K562 (cell line): ENCODE measurements around the gene LITAF. TPM values are rescaled to one million over a fixed set of nuclear protein-coding genes. Genes with fewer than 3 reads are reported as not detected.

Source experiments
- COPS2 ChIP-seq: fragments of 450-650 bp; conservative IDR thresholded peaks from 2 replicates; pipeline ENCODE4 v1.6.1; 2016; ENCODE audit warnings: mild to moderate bottlenecking, moderate library complexity
- CREM ChIP-seq: IDR thresholded peaks from 2 replicates; pipeline ENCODE4 v1.6.1; 2014; ENCODE audit warnings: antibody characterized with exemption, low read depth
- DPF2 ChIP-seq: fragments of 450-650 bp; IDR thresholded peaks from 2 replicates; pipeline ENCODE4 v1.6.1; 2016
- NEUROD1 ChIP-seq: fragments of 150-350 bp; IDR thresholded peaks from 2 replicates; pipeline ENCODE4 v1.6.1; 2014; ENCODE audit warnings: borderline replicate concordance, low read length, low read depth; ENCODE audit not compliant: partially characterized antibody
- NFE2L1 ChIP-seq: fragments of 450-650 bp; IDR thresholded peaks from 2 replicates; pipeline ENCODE4 v1.6.1; 2016; ENCODE audit warnings: missing genetic modification characterization, low read depth, mild to moderate bottlenecking, missing compliant biosample characterization, moderate library complexity, borderline replicate concordance
- SNIP1 ChIP-seq: fragments of 450-650 bp; IDR thresholded peaks from 2 replicates; pipeline ENCODE4 v1.7.1; 2017; ENCODE audit warnings: low read depth, mild to moderate bottlenecking
- TEAD4 ChIP-seq, 2 experiments: sonication (generic) in 1 of 2; formaldehyde crosslinking in 1 of 2; IDR thresholded peaks; 2 replicates each; pipeline versions ENCODE4 v1.6.1 to v1.8.0; 2012 to 2022; ENCODE audit warnings: borderline replicate concordance in 1 of 2, inconsistent platforms in 1 of 2, low read length in 1 of 2, mild to moderate bottlenecking in 1 of 2, missing genetic modification reagents in 1 of 2
- ZKSCAN8 ChIP-seq: fragments of 200-800 bp; sonication (Bioruptor generic); IDR thresholded peaks from 2 replicates; pipeline ENCODE4 v1.6.1; 2016; ENCODE audit warnings: missing genetic modification characterization, missing compliant biosample characterization
- ZNF224 ChIP-seq: sonication (generic); formaldehyde crosslinking; IDR thresholded peaks from 2 replicates; pipeline ENCODE4 v1.8.0; 2022; ENCODE audit warnings: mild to moderate bottlenecking, missing genetic modification reagents
- ZNF311 ChIP-seq: fragments of 250-450 bp; sonication (Bioruptor Pico); IDR thresholded peaks from 2 replicates; pipeline ENCODE4 v1.4.0; 2020; ENCODE audit warnings: mild to moderate bottlenecking, moderate library complexity
- polyA plus RNA-seq, 8 experiments: library from polyadenylated mRNA; depleted of rRNA in 4 of 8; stranded (reverse) in 5 of 8; unstranded in 3 of 8; fragments of >200 nt; fragmentation: Nextera tagmentation in 2 of 8; fragmentation: Illumina TruSeq in 1 of 8; extraction: Ambion mirVana in 2 of 8; extraction: Trizol in 1 of 8; gene quantifications; 2 replicates each; pipeline versions ENCODE4 v1.2.1 to v1.2.3, GENCODE V29; 2011 to 2014; ENCODE audit warnings: inconsistent platforms in 1 of 8, missing spikeins in 1 of 8
- total RNA-seq, 7 experiments: library from RNA; depleted of rRNA in 6 of 7; stranded (reverse); fragments of >200 nt in 6 of 7; fragmentation: Illumina TruSeq in 2 of 7; extraction: Trizol in 2 of 7; gene quantifications; 2 replicates each; pipeline versions ENCODE4 v1.2.1 to v1.2.3, GENCODE V29; 2011 to 2021; ENCODE audit warnings: low replicate concordance in 1 of 7
- TF ChIP-seq, protein P1 (sequence below): sonication (generic); formaldehyde crosslinking; IDR thresholded peaks from 2 replicates; pipeline ENCODE4 v1.8.1; 2023; ENCODE audit warnings: mild to moderate bottlenecking, missing genetic modification reagents
- TF ChIP-seq, protein P2 (sequence below): fragments of 450-650 bp; conservative IDR thresholded peaks from 2 replicates; pipeline ENCODE4 v1.6.1; 2016; ENCODE audit warnings: missing genetic modification characterization, low read depth, mild to moderate bottlenecking, missing compliant biosample characterization, moderate library complexity
- TF ChIP-seq, protein P3 (sequence below): fragments of 450-650 bp; IDR thresholded peaks from 2 replicates; pipeline ENCODE4 v1.6.1; 2014; ENCODE audit warnings: low read depth, mild to moderate bottlenecking, moderate library complexity, borderline replicate concordance
- TF ChIP-seq, protein P4 (sequence below): fragments of 250-450 bp; sonication (Bioruptor Pico); IDR thresholded peaks from 2 replicates; pipeline ENCODE4 v1.8.0; 2021; ENCODE audit warnings: moderate library complexity, mild to moderate bottlenecking, inconsistent platforms
- TF ChIP-seq, protein P5 (sequence below): fragments of 450-650 bp; IDR thresholded peaks from 2 replicates; pipeline ENCODE4 v1.6.1; 2016
- TF ChIP-seq, protein P6 (sequence below): sonication (generic); formaldehyde crosslinking; IDR thresholded peaks from 2 replicates; pipeline ENCODE4 v1.8.0; 2022; ENCODE audit warnings: missing genetic modification reagents, mild to moderate bottlenecking, borderline replicate concordance

Gene LITAF
- total and polyA plus RNA-seq, 9 of the 15 experiments (the other 6 are each of a cell fraction or from before 2014, with no cell fraction given): 4.1 to 17.8 (median 11.9) TPM

DNA sequence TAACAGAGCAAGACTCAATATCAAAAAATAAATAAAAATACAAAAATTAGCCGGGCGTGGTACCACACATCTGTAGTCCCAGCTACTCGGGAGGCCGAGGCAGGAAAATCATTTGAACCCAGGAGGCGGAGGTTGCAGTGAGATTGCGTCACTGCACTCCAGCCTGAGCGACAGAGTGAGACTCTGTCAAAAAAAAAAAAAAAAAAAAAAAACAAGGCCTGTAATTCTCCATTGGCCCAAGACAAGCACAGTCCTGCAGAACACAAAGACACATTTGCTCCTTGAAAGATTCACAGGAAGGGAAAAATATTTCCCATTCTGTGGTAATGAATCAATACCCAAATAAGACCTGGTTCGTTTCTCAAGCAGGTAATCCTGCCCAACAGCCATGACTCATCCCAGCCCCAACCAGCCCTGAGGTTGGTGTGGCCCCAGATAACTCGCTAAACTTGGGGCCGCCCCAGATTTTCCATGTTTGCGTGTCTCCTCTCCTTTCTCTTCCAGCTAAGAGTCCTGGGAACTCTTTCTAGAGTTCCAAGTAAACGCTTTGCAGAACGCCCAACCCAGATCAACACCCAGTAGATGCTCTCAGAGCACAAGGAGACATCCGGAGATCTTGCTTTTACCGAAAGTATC, 41.2 kb upstream of the LITAF start (continued):
- TF ChIP-seq, protein P1, sequence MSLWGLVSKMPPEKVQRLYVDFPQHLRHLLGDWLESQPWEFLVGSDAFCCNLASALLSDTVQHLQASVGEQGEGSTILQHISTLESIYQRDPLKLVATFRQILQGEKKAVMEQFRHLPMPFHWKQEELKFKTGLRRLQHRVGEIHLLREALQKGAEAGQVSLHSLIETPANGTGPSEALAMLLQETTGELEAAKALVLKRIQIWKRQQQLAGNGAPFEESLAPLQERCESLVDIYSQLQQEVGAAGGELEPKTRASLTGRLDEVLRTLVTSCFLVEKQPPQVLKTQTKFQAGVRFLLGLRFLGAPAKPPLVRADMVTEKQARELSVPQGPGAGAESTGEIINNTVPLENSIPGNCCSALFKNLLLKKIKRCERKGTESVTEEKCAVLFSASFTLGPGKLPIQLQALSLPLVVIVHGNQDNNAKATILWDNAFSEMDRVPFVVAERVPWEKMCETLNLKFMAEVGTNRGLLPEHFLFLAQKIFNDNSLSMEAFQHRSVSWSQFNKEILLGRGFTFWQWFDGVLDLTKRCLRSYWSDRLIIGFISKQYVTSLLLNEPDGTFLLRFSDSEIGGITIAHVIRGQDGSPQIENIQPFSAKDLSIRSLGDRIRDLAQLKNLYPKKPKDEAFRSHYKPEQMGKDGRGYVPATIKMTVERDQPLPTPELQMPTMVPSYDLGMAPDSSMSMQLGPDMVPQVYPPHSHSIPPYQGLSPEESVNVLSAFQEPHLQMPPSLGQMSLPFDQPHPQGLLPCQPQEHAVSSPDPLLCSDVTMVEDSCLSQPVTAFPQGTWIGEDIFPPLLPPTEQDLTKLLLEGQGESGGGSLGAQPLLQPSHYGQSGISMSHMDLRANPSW (CRISPR knock-in tag): no peak
- TF ChIP-seq ZNF311 (CRISPR knock-in tag) (no peak), TEAD4 (IDR thresholded peaks at IDR 0.05; ENCODE audit: low read length) (peak; percentile 44; the same call in 1 of the 2 replicates), TEAD4 (CRISPR knock-in tag; IDR thresholded peaks at IDR 0.05; ENCODE audit: borderline replicate concordance) (no peak), CREM (no peak), NFE2L1 (tag) (no peak), COPS2 (no peak), DPF2 (peak; percentile 94), NEUROD1 (peak; percentile 44), ZKSCAN8 (no peak), SNIP1 (no peak), ZNF224 (CRISPR knock-in tag) (no peak)
- TF ChIP-seq, protein P2, sequence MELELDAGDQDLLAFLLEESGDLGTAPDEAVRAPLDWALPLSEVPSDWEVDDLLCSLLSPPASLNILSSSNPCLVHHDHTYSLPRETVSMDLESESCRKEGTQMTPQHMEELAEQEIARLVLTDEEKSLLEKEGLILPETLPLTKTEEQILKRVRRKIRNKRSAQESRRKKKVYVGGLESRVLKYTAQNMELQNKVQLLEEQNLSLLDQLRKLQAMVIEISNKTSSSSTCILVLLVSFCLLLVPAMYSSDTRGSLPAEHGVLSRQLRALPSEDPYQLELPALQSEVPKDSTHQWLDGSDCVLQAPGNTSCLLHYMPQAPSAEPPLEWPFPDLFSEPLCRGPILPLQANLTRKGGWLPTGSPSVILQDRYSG (tag): no peak
- TF ChIP-seq, protein P3, sequence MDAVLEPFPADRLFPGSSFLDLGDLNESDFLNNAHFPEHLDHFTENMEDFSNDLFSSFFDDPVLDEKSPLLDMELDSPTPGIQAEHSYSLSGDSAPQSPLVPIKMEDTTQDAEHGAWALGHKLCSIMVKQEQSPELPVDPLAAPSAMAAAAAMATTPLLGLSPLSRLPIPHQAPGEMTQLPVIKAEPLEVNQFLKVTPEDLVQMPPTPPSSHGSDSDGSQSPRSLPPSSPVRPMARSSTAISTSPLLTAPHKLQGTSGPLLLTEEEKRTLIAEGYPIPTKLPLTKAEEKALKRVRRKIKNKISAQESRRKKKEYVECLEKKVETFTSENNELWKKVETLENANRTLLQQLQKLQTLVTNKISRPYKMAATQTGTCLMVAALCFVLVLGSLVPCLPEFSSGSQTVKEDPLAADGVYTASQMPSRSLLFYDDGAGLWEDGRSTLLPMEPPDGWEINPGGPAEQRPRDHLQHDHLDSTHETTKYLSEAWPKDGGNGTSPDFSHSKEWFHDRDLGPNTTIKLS: no peak
- TF ChIP-seq, protein P4, sequence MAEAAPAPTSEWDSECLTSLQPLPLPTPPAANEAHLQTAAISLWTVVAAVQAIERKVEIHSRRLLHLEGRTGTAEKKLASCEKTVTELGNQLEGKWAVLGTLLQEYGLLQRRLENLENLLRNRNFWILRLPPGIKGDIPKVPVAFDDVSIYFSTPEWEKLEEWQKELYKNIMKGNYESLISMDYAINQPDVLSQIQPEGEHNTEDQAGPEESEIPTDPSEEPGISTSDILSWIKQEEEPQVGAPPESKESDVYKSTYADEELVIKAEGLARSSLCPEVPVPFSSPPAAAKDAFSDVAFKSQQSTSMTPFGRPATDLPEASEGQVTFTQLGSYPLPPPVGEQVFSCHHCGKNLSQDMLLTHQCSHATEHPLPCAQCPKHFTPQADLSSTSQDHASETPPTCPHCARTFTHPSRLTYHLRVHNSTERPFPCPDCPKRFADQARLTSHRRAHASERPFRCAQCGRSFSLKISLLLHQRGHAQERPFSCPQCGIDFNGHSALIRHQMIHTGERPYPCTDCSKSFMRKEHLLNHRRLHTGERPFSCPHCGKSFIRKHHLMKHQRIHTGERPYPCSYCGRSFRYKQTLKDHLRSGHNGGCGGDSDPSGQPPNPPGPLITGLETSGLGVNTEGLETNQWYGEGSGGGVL (CRISPR knock-in tag): no peak
- TF ChIP-seq, protein P5, sequence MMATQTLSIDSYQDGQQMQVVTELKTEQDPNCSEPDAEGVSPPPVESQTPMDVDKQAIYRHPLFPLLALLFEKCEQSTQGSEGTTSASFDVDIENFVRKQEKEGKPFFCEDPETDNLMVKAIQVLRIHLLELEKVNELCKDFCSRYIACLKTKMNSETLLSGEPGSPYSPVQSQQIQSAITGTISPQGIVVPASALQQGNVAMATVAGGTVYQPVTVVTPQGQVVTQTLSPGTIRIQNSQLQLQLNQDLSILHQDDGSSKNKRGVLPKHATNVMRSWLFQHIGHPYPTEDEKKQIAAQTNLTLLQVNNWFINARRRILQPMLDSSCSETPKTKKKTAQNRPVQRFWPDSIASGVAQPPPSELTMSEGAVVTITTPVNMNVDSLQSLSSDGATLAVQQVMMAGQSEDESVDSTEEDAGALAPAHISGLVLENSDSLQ: peak; percentile 87
- TF ChIP-seq, protein P6, sequence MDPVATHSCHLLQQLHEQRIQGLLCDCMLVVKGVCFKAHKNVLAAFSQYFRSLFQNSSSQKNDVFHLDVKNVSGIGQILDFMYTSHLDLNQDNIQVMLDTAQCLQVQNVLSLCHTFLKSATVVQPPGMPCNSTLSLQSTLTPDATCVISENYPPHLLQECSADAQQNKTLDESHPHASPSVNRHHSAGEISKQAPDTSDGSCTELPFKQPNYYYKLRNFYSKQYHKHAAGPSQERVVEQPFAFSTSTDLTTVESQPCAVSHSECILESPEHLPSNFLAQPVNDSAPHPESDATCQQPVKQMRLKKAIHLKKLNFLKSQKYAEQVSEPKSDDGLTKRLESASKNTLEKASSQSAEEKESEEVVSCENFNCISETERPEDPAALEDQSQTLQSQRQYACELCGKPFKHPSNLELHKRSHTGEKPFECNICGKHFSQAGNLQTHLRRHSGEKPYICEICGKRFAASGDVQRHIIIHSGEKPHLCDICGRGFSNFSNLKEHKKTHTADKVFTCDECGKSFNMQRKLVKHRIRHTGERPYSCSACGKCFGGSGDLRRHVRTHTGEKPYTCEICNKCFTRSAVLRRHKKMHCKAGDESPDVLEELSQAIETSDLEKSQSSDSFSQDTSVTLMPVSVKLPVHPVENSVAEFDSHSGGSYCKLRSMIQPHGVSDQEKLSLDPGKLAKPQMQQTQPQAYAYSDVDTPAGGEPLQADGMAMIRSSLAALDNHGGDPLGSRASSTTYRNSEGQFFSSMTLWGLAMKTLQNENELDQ (CRISPR knock-in tag): no peak
